ENCODE results near the gene MUL1. TPM values are rescaled to one million over a fixed set of nuclear protein-coding genes. Genes with fewer than 3 reads are reported as not detected.
"Not testable (repeated sequence)": the region's sequence is repeated elsewhere in the genome, so short reads cannot be mapped to it uniquely, and the experiment has no call there.

The MUL1 gene
- total RNA-seq, 1 donor from 2014 or later: 28.2 TPM

DNA sequence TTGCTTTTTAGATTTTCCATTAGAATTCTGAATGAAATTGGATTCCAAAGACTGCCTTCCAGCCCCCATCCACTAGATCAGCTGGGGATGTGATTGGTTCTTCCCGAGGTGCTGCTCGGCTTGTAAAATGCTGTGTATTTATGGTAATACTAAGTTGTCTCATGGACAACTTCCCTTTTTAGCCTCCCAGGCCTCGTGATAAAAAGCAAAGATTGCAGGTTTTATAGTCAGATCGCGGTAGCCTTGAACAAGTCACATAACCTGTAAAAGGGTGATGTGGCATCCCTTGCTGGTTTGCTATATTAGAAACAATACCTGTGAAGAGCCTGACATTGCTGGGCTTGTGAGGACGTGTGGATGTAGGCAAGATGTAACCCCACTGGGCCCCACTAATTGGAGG, 10.4 kb downstream of the MUL1 start:
- no peak for DNase-seq (ENCODE audit: low spot score in 2 of 2, unreplicated experiment in 2 of 2)
- Mint-ChIP-seq H3K27me3 (ENCODE audit: low read depth) (peaks cover under 1% of the 10 kb centered on the region), H3K4me3 (no peak overlapping the region), H3K27ac (no peak overlapping the region), H3K36me3 (peaks cover 14% of the 10 kb centered on the region), H3K4me1 (no peaks in the 10 kb centered on the region), H3K9me3 (no peaks in the 10 kb centered on the region)
- TF ChIP-seq, protein P1, sequence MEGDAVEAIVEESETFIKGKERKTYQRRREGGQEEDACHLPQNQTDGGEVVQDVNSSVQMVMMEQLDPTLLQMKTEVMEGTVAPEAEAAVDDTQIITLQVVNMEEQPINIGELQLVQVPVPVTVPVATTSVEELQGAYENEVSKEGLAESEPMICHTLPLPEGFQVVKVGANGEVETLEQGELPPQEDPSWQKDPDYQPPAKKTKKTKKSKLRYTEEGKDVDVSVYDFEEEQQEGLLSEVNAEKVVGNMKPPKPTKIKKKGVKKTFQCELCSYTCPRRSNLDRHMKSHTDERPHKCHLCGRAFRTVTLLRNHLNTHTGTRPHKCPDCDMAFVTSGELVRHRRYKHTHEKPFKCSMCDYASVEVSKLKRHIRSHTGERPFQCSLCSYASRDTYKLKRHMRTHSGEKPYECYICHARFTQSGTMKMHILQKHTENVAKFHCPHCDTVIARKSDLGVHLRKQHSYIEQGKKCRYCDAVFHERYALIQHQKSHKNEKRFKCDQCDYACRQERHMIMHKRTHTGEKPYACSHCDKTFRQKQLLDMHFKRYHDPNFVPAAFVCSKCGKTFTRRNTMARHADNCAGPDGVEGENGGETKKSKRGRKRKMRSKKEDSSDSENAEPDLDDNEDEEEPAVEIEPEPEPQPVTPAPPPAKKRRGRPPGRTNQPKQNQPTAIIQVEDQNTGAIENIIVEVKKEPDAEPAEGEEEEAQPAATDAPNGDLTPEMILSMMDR (IDR thresholded peaks at IDR 0.05; ENCODE audit: unreplicated experiment): no peak

DNA sequence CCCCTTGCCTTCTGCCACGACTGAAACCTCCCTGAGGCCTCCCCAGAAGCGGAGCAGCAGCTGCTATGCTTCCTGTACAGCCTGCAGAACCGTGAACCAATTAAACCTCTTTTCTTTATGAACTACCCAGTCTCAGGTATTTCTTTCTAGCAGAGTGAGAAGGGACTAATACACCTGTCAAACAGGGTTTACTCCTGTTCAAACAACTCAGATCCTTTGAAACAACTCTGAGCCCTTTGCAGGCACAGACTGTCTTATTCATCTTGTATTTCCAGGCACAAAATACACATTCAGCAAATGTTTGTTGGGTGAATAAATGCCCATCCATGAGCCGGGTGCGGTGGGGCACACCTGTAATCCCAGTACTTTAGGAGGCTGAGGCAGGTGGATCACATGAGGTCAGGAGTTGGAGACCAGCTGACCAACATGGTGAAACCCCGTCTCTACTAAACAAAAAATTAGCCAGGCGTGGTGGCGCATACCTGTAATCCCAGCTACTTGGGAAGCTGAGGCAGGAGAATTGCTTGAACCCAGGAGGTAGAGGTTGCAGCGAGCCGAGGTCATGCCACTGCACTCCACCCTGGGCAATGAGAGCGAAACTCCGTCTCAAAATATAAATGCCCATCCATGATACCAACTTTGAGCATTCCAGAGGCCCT, 11.1 kb downstream of the MUL1 start:
- H3K9me3 Mint-ChIP-seq, H3K27ac Mint-ChIP-seq: not testable (repeated sequence)

GRCh38 chr1:20496241-20496661, 11.7 kb downstream of the MUL1 start:
- H3K27ac Mint-ChIP-seq: no peak overlapping the region
- DNase-seq (ENCODE audit: low spot score in 2 of 2, unreplicated experiment in 2 of 2): no peak

More for the DNA sequence above, 11.1 kb downstream of the MUL1 start:
- H3K4me3 Mint-ChIP-seq; H3K4me1 Mint-ChIP-seq; H3K27me3 Mint-ChIP-seq (ENCODE audit: low read depth); DNase-seq (ENCODE audit: low spot score in 2 of 2, unreplicated experiment in 2 of 2): not testable (repeated sequence)
- H3K36me3 Mint-ChIP-seq: peaks cover 14% of the 10 kb centered on the region

GRCh38 chr1:20495661-20496060, 12.3 kb downstream of the MUL1 start:
- no peaks in the 10 kb centered on the region for H3K9me3 Mint-ChIP-seq
- H3K4me1 Mint-ChIP-seq: no peaks in the 10 kb centered on the region
- peaks cover 7% of the 10 kb centered on the region for H3K36me3 Mint-ChIP-seq
- H3K27ac Mint-ChIP-seq: no peak overlapping the region
- TF ChIP-seq, protein P1 (IDR thresholded peaks at IDR 0.05; ENCODE audit: unreplicated experiment): no peak
- no peak overlapping the region for H3K4me3 Mint-ChIP-seq
- no peak for DNase-seq (ENCODE audit: low spot score in 2 of 2, unreplicated experiment in 2 of 2)
- peaks cover 7% of the 10 kb centered on the region for H3K27me3 Mint-ChIP-seq (ENCODE audit: low read depth)

More at GRCh38 chr1:20496241-20496661, 11.7 kb downstream of the MUL1 start:
- TF ChIP-seq, protein P1 (IDR thresholded peaks at IDR 0.05; ENCODE audit: unreplicated experiment): no peak
- H3K9me3 Mint-ChIP-seq: no peaks in the 10 kb centered on the region
- H3K4me3 Mint-ChIP-seq: no peak overlapping the region
- no peaks in the 10 kb centered on the region for H3K4me1 Mint-ChIP-seq
- H3K36me3 Mint-ChIP-seq: peaks cover 11% of the 10 kb centered on the region
- peaks cover 2% of the 10 kb centered on the region for H3K27me3 Mint-ChIP-seq (ENCODE audit: low read depth)

- TF ChIP-seq, protein P1 (IDR thresholded peaks at IDR 0.05; ENCODE audit: unreplicated experiment): no peak
- Mint-ChIP-seq H3K27ac (no peak overlapping the region), H3K27me3 (ENCODE audit: low read depth) (peaks cover 14% of the 10 kb centered on the region), H3K4me1 (no peaks in the 10 kb centered on the region), H3K36me3 (peaks cover 3% of the 10 kb centered on the region), H3K4me3 (no peak overlapping the region), H3K9me3 (no peaks in the 10 kb centered on the region)
- no peak for DNase-seq (ENCODE audit: low spot score in 2 of 2, unreplicated experiment in 2 of 2)
Measured at GRCh38 chr1:20494609-20495311, 13.2 kb downstream of the MUL1 start.
